Activated CD8-positive, alpha-beta memory T cell treated with anti-CD3 and anti-CD28 coated beads for 36 hours (primary cell): ENCODE results near the gene IGF2R. TPM values are rescaled to one million over a fixed set of nuclear protein-coding genes. Genes with fewer than 3 reads are reported as not detected.

ENCODE experiments used
- CTCF ChIA-PET: fragments of 350-600 bp; sonication (Branson Sonifier 250); formaldehyde crosslinking; loops from one replicate; lab custom pipeline; 2021; ENCODE audit warnings: antibody characterized with exemption; lab: Charles Lee
- POLR2A ChIA-PET: fragments of 350-600 bp; sonication (Branson Sonifier 250); formaldehyde crosslinking; loops from one replicate; lab custom pipeline; 2021; ENCODE audit warnings: antibody characterized with exemption; lab: Charles Lee
- total RNA-seq, 2 experiments: library from RNA; stranded (reverse); gene quantifications; one replicate each; pipeline ENCODE4 v1.2.3, GENCODE V29; 2021

Gene IGF2R
- total RNA-seq, 2 experiments from 2014 or later = 125 to 128 TPM

DNA sequence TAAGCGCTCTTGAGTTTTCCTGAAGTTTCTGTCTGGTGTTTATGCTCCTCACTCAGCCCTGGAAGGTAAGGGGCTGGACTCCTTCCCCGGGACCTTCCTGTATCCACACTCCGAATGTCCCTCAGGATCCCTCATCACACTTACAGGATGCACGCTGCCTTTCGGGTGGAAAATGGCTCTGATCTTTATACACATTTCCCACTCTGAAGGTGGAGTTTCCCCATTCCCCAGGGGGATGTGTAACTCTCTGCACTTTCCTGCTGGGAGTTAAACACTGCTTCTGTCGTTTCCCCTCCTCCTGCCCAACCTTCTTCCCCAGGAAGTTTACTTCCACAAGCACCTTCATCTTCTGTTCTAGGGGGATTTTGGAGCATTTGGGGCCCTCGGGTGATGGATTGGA is 17.1 kb upstream of the IGF2R start:
- CTCF ChIA-PET = no interaction called here
- POLR2A ChIA-PET = no interaction called here

DNA sequence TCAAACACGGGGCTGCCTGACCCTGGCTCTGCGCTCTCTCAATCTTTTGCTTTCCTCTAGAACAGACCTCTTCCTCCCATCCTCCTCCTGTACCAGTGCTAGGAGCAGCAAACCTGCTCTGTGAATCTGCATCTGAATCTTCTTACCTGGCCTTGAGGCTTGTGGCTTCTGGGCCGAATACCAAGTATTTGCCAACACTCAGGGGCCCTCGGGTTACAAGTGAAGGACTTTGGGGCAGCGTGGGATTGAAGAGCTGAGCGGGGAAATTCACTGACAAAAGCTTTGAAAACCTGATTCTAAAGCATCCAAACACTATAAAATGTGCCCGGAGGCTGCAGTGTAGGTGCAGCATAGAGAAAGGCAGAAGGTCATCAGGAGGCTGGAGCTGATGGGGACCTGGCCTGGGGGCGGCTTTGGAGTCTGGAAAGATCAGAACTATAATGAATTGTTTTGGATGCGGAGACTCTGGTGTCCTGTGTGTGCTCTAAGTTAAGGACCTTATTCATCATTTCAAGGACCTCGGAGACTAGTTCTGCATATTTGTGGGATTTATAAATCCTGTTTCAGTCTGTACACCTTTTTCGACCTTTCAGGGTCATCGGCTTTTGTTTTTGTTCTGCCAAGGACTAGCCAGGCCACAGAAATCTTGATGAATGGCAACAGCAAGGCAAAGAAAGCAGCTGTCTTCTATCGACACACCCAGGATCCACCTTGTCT is 16.4 kb upstream of the IGF2R start:
- ChIA-PET CTCF (no interaction called here), POLR2A (no interaction called here)

DNA sequence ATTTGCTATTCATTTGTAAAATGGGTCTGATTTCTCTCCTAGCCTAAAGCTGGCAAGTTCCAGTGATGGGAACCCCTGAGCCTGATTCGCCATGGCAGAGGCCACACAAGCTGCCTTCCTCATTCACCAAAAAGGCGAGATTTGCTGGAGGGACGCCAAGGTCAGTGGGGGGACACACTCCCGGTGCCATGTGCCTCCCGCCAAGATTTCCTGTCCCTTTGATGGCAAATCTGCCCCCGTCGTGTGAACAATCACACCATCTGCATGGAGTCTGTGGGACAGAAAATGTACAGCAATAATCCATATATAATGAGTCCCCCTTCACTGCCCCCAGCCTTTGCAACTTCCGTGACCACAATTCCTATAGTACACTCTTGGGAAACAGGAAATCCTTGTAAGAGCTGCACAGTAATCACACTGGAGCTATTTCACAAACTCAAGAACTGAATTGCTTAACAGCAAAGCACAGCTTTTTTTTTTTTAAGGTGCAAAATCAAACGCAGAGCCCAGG is 15.7 kb upstream of the IGF2R start:
- CTCF ChIA-PET = no interaction called here
- POLR2A ChIA-PET = no interaction called here

DNA sequence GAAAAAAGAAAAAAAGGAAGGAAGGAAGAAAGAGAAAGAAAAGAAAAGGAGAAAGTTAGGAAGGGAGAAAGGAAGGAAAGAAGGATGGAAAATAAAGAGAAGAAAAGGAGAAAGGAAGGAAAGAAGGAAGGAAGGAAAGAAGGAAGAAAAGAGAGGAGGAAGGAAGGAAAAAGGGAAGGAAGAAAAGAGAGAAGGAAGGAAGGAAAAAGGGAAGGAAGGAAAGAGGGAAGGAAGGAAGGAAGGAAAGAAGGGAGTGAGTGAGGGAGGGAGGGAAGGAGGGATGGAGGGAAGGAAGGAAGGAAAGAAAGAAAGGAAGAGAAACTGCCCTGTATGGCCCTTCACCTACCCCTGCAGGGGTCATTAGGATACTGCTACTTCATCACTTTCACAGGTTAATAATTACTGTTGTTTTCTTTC is 12.9 kb upstream of the IGF2R start:
- CTCF ChIA-PET = no interaction called here
- POLR2A ChIA-PET = no interaction called here

DNA sequence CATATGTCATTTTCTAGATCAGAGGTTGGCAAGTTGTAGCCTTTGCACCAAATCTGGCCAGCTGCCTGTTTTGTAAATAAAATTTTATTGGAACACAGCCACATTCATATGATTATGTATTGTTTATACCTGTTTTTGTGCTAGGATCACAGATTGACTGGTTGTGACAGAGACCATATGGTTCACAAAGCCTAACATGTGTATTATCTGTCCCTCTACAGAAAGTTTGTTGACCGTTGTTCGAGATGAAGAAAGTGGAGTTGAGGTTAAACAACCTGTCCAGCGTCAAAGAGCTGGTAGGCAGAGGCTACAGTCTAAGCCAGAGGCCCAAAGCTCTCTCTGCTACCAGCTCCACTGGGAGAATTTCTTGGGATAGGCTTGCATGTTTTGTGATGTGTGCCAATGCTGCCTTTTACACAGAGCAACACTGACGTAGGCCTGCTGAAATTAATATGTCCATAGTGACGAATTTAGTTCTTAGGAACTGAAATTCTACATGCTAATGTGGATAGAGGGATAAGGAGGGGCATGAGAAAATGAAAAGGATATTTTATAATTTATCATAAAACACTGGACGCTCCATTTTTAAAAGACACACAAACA is 11.7 kb upstream of the IGF2R start:
- ChIA-PET POLR2A (no interaction called here), CTCF (interaction anchor here (0.7 kb wide), 1 partner anchor 11 kb away, joined by 3 read pairs; no protein-coding TSS in a partner anchor)

DNA sequence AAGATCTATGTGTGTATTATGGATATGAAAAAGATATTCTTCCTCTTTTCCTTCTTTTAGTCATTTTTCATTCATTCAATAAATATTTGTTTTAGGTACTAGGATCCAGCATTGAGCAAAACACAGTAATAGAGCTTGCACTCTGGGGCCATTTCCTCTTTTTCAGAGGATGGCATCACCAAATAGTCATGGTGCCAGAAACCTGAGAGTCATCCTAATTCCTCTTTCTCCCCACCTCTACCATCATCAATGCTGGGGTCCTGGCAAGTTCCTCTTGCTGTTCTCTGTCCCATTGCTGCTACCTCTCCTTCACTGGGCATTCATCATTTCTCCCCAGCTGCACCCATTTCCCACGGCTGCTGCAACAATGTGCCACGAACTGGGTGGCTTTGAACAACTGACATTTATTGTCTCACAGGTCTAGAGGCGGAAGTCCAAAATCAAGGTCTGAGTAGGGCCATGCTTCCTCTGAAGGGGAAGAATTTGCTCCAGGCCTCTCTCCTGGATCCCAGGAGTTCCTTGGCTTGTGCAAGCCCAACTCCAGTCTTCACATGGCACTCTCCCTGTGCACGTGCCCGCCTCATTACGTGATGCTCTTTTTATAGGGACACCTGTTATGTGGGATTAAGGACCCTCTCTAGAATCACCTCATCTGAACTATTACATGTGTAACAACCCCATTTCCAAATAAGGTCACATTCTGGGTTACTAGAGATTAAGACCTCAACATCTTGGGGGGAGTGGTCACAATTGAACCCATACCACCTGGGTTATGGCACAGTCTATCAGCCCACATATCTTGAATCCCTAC is 9.5 kb upstream of the IGF2R start:
- POLR2A ChIA-PET = no interaction called here
- CTCF ChIA-PET = interaction anchor here (1.2 kb wide), 1 partner anchor 96 kb away, joined by 3 read pairs; no protein-coding TSS in a partner anchor

DNA sequence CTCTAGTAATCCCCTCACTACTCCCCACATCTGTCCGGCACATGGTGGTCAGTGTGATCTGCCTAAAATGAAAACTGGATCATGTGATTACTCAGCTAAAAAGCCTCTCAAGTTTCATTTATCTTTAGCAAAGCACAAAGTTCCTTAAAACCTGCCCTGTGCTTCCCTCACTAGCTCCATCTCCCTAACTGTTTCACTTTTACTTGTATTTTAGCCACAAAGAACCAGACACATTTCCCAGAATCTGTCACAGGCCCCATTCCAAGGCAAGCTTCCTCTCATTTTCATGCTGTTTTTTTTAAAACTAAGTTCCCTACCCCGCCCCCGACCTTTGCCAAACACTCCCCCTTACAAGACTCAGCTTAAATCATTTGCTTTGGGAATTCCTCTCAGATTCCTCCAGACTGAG is 8.9 kb upstream of the IGF2R start:
- POLR2A ChIA-PET = no interaction called here
- CTCF ChIA-PET = interaction anchor here (1.2 kb wide), 1 partner anchor 97 kb away, joined by 3 read pairs; no protein-coding TSS in a partner anchor

DNA sequence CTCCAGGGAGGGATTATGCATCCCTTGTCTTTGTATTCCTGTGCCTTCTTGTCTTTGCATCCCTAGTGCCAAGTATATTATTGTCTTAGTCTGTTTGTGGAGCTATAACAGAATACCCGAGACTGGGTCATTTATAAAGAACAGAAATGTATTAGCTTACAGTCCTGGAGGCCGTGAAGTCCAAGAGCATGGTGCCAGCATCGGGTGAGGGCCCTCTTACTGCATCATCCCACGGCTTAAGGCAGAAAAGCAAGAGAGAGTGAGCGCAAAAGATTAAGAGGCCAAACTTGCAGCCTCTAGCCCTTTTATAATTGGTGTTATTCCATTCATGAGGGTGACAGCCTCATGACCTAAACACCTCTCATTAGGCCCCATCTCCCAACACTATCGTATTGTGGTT is 8.4 kb upstream of the IGF2R start:
- ChIA-PET CTCF (interaction anchor here (1.2 kb wide), 1 partner anchor 97 kb away, joined by 3 read pairs; no protein-coding TSS in a partner anchor), POLR2A (no interaction called here)

DNA sequence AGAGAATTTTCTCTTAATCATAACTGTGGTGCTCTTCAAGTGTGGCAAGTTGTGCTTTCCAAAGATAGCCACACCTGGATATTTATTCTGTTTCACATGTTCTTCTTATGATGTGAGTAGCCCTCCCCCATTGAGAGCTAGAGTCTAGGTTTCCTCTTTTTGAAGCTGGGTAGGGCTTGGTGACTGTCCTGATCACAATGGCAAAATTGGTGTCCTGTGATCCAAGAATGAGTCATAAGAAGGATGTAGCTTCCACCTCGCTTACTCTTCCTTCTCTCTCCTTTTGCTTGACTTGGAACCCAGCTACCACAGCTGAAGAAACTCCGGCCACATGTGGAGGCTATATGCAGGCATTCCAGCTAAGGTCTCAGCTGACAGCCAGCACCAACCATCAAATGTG is 7.4 kb upstream of the IGF2R start:
- CTCF ChIA-PET = no interaction called here
- POLR2A ChIA-PET = no interaction called here

DNA sequence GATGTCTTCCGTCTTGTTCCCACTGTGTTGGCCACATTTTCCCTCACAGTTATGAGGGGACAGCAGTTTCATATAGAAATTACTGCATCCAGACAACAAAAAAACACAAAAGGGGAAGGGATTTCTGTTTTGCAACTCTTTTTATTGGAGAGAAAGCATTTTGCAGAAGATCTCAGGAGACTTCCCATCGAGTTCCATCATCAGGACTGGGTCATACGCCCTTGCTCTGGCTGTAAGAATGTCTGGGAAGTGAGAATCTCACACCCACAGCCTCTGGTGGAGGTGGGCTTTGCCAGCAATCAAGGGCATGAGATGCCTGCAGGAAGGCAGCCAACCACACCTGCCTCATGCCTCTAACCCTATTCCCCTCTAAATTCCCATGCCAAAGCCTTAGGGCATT is 5.8 kb upstream of the IGF2R start:
- ChIA-PET CTCF (no interaction called here), POLR2A (no interaction called here)

DNA sequence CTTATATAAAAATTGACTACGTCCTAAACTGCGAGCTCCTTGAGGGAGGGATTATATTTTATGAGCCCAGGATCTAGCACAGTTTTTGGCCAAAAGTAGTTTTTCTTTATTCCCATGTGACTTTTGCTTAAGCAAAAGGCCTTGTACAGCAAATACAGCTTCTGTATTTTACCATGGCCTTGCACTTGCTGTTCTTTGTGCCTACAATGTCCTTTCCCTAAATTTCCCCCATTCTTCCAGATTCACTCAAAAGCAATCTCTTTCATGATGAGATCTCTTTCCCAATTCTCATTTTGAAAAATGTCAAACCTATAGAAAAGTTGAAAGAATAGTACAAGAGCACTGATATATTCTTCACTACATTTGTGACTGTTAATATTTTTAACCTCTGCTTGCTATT is 4.8 kb upstream of the IGF2R start:
- ChIA-PET POLR2A (no interaction called here), CTCF (no interaction called here)

DNA sequence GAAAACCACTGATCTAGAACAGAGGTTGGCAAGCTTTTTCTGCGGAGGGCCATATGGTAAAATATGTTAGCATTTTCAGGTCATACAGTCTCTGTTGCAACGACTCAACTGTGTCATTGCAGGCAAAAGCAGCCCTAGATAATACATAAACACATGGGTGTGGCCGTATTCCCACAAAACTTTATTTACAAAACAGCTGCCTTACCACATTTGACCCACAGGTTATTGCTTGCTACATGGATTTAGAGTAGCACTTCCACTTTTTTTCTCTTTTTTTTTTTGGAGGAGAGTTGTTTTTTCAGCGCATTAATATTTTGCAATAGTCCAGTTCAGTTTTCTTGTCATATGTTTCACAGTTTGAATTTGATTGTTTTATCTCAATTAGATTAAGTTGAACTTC is 2.5 kb upstream of the IGF2R start:
- ChIA-PET CTCF (no interaction called here), POLR2A (interaction anchor here (0.6 kb wide), 1 partner anchor 116 kb away, joined by 4 read pairs; no protein-coding TSS in a partner anchor)

DNA sequence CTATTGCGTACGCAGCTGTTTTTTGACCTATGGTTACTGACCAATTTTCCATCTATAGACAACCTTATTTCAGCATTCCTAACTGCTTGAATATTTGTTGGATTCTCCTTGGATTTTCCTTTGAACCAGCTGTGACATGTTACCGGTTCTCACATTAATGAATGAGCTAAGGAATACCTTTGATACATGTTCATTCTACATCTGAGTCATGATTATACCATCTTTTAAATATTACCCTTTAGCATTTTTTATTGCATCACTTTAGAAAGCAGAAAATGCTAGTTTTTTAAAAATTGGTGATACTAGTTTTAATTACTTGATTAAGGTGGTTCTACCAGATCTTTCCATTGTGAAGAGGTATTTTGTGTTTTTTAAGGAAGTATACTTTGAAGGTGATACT is 1.9 kb upstream of the IGF2R start:
- POLR2A ChIA-PET = interaction anchor here (0.6 kb wide), 1 partner anchor 115 kb away, joined by 4 read pairs; no protein-coding TSS in a partner anchor
- CTCF ChIA-PET = no interaction called here

DNA sequence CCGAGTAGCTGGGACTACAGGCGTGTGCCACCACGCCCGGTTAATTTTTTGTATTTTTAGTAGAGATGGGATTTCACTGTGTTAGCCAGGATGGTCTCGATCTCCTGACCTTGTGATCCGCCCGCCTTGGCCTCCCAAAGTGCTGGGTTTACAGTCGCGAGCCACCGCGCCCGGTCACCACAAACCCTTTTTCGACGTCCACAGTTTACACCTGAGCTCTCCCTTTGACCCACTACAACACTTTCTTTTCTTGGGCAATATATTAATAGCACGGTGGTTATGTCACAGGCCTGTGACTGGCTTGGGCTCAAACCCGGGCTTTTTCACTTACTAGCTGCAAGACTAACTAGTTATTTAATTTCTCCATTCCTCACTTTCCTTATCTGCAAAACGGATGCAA is 1.3 kb upstream of the IGF2R start:
- ChIA-PET POLR2A (interaction anchor here (1.1 kb wide), 1 partner anchor 19 kb away, joined by 7 read pairs; no protein-coding TSS in a partner anchor), CTCF (interaction anchor here (0.8 kb wide), 1 partner anchor 488 kb away, joined by 3 read pairs; no protein-coding TSS in a partner anchor)

DNA sequence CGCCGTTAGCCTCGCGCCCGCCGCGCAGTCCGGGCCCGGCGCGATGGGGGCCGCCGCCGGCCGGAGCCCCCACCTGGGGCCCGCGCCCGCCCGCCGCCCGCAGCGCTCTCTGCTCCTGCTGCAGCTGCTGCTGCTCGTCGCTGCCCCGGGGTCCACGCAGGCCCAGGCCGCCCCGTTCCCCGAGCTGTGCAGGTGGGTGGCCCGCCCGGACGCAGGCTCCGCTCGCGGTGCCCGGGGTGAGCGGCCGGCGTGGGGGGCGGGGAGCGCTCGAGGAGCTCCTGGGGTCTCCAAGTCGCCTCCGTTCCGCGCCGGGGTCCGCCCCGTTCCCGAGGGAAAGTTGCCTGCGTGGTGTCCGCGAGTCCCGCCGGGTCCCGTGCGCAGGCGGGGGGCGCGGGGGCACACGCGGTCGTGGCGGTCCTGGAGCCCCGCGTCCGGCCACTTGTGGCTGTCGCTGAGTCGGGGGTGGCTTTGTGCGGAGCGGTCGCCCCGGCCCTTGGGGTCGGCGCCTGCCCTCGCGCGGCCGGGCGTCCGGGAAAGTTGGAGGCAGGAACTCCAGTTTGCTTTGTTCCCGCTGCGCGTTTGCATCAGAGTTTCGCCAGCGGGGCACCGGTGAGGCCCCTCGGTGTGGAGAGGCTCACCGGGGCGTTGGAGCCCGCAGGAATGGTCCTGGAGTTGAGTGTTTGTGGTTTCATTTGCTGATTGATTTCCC is 476 bp downstream of the IGF2R start:
- CTCF ChIA-PET = interaction anchor here (0.8 to 1.2 kb wide), 3 partner anchors 9 to 14 kb away, joined by 3 to 5 read pairs (median 3); no protein-coding TSS in a partner anchor
- POLR2A ChIA-PET = interaction anchor here (0.5 to 1.9 kb wide), 5 partner anchors 10 to 243 kb away, joined by 3 to 18 read pairs (median 6); partner anchors contain the start of gene WTAP

DNA sequence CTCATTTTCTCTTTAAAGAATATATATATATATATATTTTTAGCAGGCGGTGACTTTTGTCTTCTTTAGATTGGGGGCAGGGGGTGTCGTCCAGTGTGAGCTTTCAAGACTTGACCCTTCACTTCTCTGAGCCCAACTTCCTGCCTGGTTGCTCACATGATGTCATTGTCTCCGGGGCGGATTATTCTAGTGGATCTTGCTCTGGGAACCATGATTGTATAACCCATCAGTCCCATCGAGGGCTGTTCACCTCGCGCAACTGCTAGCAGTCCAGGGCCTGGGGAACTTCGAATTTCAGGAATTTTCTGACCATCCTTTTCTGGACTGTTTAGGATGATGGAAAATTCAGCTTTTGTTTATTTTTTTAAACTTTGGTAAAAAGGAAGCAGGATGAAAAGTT is 1.0 kb downstream of the IGF2R start:
- ChIA-PET CTCF (interaction anchor here (0.8 to 1.2 kb wide), 3 partner anchors 8 to 13 kb away, joined by 3 to 5 read pairs (median 3); no protein-coding TSS in a partner anchor), POLR2A (interaction anchor here (0.5 to 1.9 kb wide), 5 partner anchors 9 to 244 kb away, joined by 3 to 18 read pairs (median 6); partner anchors contain the start of gene WTAP)

DNA sequence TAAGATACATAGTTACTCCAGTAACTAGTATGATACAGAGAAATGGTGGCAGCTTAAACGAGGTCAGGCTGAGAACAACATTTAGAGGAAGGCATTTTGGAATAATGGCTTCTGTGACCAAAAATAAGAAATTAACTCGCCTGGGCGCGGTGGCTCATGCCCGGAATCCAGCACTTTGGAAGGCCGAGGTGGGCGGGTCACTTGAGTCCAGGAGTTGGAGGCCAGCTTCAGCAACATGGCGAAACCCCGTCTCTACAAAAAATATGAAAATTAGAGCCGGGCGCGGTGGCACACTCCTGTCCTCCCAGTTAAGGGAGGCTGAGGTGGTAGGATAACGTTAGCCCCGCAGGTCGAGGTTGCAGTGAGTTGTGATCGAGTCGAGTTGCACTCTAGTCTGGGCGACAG is 1.8 kb downstream of the IGF2R start:
- ChIA-PET POLR2A (interaction anchor here (0.6 to 1.9 kb wide), 3 partner anchors 8 to 17 kb away, joined by 3 to 18 read pairs (median 9); no protein-coding TSS in a partner anchor), CTCF (interaction anchor here (0.8 kb wide), 1 partner anchor 10 kb away, joined by 3 read pairs; no protein-coding TSS in a partner anchor)
